ENCODE data around the gene NPY4R2.
"Not testable (repeated sequence)": the region's sequence is repeated elsewhere in the genome, so short reads cannot be mapped to it uniquely, and the experiment has no call there.

DNA sequence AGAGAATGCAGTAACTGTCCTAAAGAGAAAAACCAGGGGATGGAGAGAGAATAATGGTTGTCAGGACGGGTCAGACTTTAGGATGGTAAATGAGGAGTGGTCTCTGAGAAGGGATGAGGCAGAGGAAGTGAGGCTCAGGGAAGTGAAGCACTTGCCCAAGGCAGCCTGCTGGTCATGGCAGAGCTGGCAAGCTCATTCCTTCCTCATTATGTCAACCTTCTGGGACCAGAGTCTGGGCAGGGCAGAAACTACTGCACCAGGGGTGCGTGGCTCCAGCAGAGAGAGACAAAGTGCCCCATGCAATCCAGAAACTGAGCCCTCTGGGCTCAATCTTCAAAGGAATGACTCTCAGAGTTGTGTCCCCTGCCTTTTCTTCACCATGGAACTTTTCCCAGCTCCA is 53.6 kb downstream of the NPY4R2 start:
- TF ChIP-seq, protein P1, sequence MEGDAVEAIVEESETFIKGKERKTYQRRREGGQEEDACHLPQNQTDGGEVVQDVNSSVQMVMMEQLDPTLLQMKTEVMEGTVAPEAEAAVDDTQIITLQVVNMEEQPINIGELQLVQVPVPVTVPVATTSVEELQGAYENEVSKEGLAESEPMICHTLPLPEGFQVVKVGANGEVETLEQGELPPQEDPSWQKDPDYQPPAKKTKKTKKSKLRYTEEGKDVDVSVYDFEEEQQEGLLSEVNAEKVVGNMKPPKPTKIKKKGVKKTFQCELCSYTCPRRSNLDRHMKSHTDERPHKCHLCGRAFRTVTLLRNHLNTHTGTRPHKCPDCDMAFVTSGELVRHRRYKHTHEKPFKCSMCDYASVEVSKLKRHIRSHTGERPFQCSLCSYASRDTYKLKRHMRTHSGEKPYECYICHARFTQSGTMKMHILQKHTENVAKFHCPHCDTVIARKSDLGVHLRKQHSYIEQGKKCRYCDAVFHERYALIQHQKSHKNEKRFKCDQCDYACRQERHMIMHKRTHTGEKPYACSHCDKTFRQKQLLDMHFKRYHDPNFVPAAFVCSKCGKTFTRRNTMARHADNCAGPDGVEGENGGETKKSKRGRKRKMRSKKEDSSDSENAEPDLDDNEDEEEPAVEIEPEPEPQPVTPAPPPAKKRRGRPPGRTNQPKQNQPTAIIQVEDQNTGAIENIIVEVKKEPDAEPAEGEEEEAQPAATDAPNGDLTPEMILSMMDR (IDR thresholded peaks at IDR 0.05) = not testable (repeated sequence)
- not testable (repeated sequence) for TF ChIP-seq POLR2A (IDR thresholded peaks at IDR 0.05)
